Measurements from ENCODE around the gene KDR.

DNA sequence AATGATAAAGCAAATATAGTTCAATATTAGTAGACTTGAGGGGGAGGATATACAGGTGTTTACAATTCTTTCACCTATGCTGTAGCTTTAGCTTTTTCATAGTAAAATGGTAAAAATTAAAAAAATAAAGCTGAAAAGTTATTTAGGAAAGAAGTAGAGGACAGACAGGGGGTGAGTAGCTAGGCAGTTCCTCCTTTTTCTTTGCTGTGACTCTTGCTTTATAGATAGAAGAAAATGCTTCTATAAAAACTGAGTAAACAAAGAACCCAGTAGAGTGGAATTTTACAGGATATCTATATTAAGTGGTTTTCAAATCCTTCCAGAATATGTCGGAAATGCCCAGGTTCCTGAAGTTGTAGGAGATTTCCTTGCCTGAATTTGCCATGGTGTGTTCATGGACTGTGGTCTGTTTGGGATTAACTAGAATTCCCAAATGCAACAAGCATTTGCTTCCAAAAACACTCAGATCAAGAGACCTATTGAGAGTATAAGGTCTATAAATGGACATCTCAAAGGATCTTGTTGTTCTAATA lies 74.9 kb downstream of the KDR start:
- no peak for TF ChIP-seq CTCF (IDR thresholded peaks at IDR 0.05)
- TF ChIP-seq ZFX (IDR thresholded peaks at IDR 0.05; ENCODE audit: borderline replicate concordance) = no peak

Measured in 22Rv1 (cell line).